Activated T-cell treated with anti-CD3 and anti-CD28 coated beads, Interleukin-2, amount 50 U/mL, for 24 hours (primary cell): ENCODE data around the gene LMAN1.

ENCODE experiments used
- DNase-seq: peaks from one replicate; pipeline ENCODE4 v3.0.0-alpha.2; 2020
- H3K27ac Mint-ChIP-seq: 2 replicates; pipeline ENCODE4 v1.8.0; 2020; ENCODE audit warnings: mild to moderate bottlenecking, mixed read lengths
- H3K27me3 Mint-ChIP-seq: 2 replicates; pipeline ENCODE4 v1.8.0; 2020; ENCODE audit warnings: mixed read lengths
- H3K36me3 Mint-ChIP-seq: 2 replicates; pipeline ENCODE4 v1.8.0; 2020; ENCODE audit warnings: low read depth, mixed read lengths
- H3K4me1 Mint-ChIP-seq: 2 replicates; pipeline ENCODE4 v1.8.0; 2020; ENCODE audit warnings: low read depth, mixed read lengths
- H3K4me3 Mint-ChIP-seq: 2 replicates; pipeline ENCODE4 v1.8.0; 2020; ENCODE audit warnings: mild to moderate bottlenecking, moderate library complexity, mixed read lengths
- H3K9me3 Mint-ChIP-seq: 2 replicates; pipeline ENCODE4 v1.8.0; 2020; ENCODE audit warnings: mixed read lengths

The LMAN1 gene, protein sequence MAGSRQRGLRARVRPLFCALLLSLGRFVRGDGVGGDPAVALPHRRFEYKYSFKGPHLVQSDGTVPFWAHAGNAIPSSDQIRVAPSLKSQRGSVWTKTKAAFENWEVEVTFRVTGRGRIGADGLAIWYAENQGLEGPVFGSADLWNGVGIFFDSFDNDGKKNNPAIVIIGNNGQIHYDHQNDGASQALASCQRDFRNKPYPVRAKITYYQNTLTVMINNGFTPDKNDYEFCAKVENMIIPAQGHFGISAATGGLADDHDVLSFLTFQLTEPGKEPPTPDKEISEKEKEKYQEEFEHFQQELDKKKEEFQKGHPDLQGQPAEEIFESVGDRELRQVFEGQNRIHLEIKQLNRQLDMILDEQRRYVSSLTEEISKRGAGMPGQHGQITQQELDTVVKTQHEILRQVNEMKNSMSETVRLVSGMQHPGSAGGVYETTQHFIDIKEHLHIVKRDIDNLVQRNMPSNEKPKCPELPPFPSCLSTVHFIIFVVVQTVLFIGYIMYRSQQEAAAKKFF

DNA sequence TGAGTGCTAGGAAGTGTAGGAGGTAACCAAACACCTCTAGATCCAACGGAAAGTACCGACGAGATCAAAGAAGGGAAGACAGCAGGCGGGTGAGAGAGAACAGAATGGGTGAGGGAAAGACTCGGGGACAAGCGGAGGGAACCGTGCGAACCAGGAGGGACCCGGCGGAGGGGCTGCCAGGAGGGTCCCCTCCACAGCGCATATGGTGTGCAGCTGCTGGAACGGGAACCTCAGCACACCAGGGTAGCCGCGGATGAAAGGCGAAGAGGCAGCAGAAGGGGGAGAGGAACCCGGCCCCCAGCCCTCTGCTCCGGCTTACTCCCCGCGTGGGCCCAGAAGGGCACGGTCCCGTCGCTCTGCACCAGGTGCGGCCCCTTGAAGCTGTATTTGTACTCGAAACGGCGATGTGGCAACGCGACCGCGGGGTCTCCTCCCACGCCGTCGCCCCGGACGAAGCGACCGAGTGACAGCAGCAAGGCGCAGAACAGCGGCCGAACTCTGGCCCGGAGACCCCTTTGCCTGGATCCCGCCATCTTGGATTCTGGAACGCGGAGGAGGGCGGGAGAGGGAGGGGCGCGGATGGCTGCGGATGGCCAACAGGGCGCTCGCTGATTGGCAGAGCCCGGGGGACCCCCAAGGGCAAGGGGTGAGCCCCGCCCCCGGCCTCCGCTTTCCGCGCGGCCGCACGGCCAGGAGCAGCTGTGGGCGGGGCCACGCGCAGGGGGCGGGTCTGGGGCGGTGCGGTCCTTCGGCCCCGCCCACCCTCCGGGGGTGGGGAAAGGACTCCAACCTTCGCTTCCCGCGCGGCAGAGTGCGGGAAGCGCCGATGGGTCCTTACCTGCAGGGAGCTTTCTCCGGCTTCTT, at the start of gene LMAN1:
Gene LMAN1, minus strand, starts transcription at position 554 of the 864 bp plus-strand sequence. Its CDS starts 21 bp downstream, at position 533.
- H3K9me3 Mint-ChIP-seq: no peaks in the 10 kb centered on the region
- peak within 1 kb of the TSS; percentile 98 for H3K27ac Mint-ChIP-seq
- peaks cover 42% of the 10 kb centered on the region for H3K4me1 Mint-ChIP-seq
- H3K36me3 Mint-ChIP-seq: peaks cover 50% of the 10 kb centered on the region
- peak; percentile 97 for DNase-seq
- peak within 1 kb of the TSS; percentile 98 for H3K4me3 Mint-ChIP-seq
- no peaks in the 10 kb centered on the region for H3K27me3 Mint-ChIP-seq

DNA sequence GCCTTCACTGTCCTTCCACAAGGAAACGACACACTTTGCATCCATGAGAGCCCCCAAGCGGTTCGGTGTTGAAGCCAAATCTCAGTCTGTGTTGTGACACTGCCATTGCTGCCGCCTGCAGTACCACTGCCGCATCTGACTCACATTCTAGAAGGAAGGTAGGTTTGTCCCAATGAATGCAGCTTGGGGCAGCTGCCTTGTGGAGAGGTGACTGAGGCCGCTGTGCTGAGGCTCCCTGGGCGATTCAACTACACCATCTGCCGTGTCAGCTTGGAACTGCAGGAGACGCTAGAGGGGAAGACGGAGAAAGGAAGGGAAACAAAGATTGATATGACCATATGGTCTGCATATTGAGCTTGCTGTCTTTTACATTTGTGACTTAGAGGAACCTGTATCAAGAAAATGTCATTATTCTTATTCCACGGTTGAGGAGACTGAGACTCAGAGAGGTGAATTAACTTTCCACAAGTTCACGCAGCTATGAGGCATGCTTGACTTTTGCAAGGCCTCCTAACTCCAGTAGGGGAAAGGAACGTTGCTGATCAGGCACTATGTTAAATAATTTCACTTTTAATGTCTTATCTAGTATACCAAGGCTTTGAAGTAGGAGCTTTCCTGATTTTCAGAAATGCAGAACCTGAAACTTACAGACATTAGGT, 43.5 kb upstream of the LMAN1 start:
- Mint-ChIP-seq H3K27ac (no peak overlapping the region), H3K4me3 (no peak overlapping the region), H3K36me3 (no peaks in the 10 kb centered on the region), H3K4me1 (no peaks in the 10 kb centered on the region), H3K27me3 (peaks cover 12% of the 10 kb centered on the region), H3K9me3 (no peaks in the 10 kb centered on the region)
- peak; percentile 82 for DNase-seq

DNA sequence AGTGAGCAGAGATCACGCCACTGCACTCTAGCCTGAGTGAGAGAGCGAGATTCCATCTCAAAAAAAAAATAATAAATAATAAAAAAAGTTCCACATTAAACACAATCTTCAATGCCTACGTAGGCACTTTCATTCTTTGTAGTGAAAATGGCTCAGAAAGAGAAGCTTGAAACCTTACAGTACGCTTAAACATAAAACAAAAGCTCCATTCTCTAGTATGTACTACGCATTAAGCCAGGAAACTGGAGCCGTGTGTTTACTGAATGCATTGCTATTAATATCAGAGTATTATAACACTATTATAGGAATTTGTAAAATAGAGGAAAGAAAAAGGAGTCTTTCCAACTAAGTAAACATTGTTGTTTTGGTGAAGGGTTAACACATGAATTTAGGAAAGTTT, 41.3 kb upstream of the LMAN1 start:
- Mint-ChIP-seq H3K4me3 (no peak overlapping the region), H3K27me3 (peaks cover 21% of the 10 kb centered on the region), H3K27ac (no peak overlapping the region), H3K4me1 (peaks cover 5% of the 10 kb centered on the region), H3K9me3 (no peaks in the 10 kb centered on the region), H3K36me3 (no peaks in the 10 kb centered on the region)
- no peak for DNase-seq

DNA sequence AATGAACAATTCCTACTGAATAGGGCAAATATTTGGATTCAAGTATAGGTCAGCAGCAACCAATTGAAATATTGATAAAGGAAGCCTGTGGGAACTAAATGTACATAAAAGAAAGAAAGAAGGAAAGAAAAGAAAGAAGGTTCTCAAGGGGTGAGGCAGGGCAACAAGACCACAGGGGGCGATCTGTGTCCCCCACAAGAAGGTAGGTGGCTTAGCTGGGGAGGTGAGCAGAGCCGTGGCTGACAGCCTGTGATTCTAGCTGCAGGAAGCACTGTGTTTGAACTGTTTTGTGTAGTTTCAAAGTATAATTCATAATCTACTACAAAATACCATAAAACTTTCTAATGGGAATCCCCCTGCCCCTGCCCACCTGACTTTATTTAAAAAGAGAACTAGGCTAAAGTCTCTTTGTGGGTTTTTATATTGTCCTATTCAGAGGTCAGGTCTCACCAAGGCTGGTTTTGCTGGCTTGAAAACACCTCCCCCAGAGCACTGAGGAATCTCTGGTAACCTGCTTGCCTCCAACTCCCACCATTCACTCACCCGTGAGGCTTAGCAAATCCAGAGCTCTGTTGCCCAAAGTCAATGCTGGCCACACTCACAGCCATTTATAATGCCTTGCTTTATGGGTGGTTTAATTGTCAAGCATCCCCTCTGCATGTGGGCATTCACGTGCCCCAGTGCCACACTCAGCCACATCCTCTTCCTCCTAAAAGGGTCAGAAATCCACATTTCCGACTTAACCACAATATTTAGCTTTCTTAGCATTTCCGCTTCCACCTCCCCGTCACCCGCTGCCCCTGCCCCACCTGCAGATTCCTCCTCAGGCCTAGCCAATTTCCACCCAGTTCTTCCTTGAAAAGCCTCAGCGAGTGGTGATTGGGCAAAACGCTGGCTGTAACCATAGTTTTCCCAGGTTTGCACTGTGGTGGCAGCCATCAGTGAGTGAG, 36.4 kb upstream of the LMAN1 start:
- H3K27me3 Mint-ChIP-seq: peaks cover 39% of the 10 kb centered on the region
- H3K27ac Mint-ChIP-seq: no peak overlapping the region
- H3K4me1 Mint-ChIP-seq: peaks cover 8% of the 10 kb centered on the region
- DNase-seq: no peak
- no peaks in the 10 kb centered on the region for H3K9me3 Mint-ChIP-seq
- no peak overlapping the region for H3K4me3 Mint-ChIP-seq
- no peaks in the 10 kb centered on the region for H3K36me3 Mint-ChIP-seq

DNA sequence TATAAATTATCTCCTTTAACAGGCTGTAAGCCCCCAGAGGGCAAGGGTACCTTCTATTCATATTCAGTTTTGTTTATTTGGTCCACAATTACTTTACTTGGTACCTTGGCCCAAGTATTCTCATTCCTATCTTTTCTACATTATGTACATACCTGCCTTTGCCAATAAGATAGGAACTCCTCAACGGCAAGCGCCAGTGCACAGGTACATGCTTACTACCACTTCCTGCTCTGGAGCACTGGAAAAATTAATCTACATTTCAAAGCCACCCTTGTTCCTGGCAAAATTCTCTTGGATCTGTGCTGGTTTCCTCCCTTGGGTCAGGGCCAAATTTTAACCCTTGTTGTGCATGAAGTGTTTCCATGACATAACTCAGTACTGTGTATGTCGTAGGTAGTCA, 34.3 kb upstream of the LMAN1 start:
- no peak for DNase-seq
- Mint-ChIP-seq H3K4me3 (no peak overlapping the region), H3K36me3 (no peaks in the 10 kb centered on the region), H3K4me1 (peaks cover 8% of the 10 kb centered on the region), H3K27me3 (peaks cover 41% of the 10 kb centered on the region), H3K9me3 (no peaks in the 10 kb centered on the region), H3K27ac (no peak overlapping the region)

DNA sequence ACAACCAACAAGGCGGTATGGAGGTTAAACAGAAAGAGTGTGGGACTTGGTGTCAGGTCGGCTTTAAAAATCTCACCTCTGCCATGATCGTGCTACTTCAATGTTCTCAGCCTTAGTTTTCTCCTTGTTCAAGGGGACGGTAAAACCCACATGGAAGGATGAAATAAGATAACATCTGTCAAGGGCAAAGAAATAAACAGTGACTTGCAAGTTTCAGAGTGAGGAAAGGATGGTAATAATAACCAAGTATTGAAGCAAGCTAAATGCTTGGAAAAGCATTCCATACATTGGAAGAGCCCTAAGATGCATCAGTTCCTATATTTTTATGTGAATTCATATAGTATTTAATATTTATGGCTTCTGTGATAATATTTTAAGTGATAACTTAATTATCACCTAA, 29.8 kb upstream of the LMAN1 start:
- no peaks in the 10 kb centered on the region for H3K9me3 Mint-ChIP-seq
- DNase-seq: no peak
- H3K27ac Mint-ChIP-seq: no peak overlapping the region
- no peaks in the 10 kb centered on the region for H3K4me1 Mint-ChIP-seq
- H3K4me3 Mint-ChIP-seq: no peak overlapping the region
- H3K27me3 Mint-ChIP-seq: peaks cover 18% of the 10 kb centered on the region
- H3K36me3 Mint-ChIP-seq: no peaks in the 10 kb centered on the region

DNA sequence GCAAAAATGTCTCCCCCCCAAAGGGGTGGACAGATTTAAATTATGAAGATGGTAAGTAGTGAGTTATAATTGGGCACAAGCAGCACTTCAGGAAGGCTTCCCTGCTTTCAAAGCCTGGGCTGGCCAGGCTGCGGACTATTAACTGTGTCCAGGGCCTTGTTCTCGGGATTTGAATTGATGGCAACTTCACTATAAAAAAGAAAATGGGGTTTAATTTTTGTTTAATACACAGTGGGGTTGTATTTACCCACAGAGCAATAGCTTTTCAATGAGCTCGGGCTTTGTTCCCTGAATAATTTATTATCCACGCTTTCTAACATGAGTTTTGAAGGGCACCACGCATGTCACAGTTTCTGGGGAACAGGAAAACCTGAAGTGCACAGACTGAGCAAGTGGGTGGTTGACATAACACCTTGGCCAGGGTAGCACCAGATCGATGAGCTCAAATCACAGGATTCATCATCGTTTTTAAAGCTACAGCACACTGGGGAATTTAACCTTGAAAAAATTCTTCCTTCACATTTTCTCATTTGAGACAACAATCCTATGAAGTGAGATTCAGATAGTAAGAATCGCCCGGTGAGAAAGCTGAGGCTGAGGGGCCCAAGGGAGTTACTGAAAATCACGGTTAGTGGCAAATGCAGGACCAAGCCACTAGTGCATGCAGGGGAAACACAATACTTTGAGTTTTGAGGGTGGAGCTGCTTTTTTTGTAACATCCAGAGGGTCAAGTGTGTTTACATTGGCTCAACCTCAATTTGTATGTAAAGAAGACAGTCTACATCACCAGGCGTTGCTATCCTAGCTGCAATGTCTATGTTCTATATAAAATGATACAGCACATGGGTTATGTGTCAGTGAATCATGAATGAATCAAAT, 28.9 kb upstream of the LMAN1 start:
- Mint-ChIP-seq H3K4me3 (no peak overlapping the region), H3K9me3 (no peaks in the 10 kb centered on the region), H3K27ac (no peak overlapping the region), H3K27me3 (peaks cover 12% of the 10 kb centered on the region), H3K36me3 (no peaks in the 10 kb centered on the region), H3K4me1 (no peaks in the 10 kb centered on the region)
- DNase-seq: no peak

DNA sequence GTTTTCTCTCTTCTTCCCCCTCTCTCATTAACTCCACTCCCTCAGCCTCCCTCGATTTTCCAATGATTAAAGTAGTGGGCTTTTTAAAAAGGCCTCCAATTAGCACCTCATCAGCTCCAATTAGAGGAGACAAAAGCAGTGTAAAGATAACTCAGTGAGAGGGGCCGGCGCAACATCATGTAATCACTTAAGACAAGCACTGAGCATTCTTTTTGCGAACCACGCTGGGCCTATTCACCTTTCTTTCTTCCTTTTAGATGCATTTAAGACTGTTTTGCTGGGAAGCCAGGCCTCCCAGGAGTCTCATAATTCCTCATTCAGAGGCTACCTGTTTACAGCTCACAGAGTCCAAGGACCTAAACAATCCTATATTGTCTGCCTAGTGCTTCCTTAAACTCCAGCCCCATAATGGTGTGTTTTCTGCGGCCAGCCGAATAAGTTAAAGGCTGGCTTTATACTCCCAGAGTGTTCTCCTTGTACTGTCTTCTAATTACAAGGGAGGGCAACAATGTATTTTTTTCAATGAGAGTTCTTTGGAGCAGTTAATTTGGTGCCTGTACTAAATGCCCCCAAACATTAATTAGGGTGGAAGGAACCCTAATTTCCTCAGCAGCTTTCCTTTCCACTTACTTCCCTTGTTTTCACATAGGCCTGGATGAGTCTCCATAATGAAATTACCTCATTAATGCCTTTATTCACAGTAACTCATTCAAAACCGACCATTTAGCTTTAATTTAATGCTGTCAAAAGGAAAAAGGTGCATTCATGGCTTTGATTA, 28.0 kb upstream of the LMAN1 start:
- Mint-ChIP-seq H3K27ac (no peak overlapping the region), H3K4me3 (no peak overlapping the region)

DNA sequence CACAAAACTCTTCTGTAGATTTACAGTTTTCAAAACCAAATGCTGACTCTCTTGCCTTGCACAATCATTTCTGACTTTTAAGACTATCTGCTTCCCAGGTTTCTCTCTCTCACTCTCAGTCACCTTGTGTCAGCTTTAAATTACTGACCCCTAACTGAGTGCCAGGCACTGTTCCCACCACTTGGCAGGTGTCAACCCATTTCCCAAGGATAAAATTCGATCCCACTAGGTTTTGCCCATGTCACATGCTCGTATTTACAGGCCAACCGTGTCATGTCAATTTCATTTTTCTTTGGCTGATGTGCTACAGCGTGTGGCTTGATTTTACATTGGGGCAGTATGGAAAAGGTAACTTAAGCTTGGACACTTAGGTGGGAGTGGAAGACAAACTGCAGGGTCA, 26.1 kb upstream of the LMAN1 start:
- H3K27ac Mint-ChIP-seq: no peak overlapping the region
- DNase-seq: no peak
- no peaks in the 10 kb centered on the region for H3K36me3 Mint-ChIP-seq
- H3K27me3 Mint-ChIP-seq: peaks cover 5% of the 10 kb centered on the region
- no peak overlapping the region for H3K4me3 Mint-ChIP-seq
- H3K9me3 Mint-ChIP-seq: no peaks in the 10 kb centered on the region
- H3K4me1 Mint-ChIP-seq: no peaks in the 10 kb centered on the region

More for the DNA sequence above, 28.0 kb upstream of the LMAN1 start:
- H3K9me3 Mint-ChIP-seq: no peaks in the 10 kb centered on the region
- no peaks in the 10 kb centered on the region for H3K4me1 Mint-ChIP-seq
- no peaks in the 10 kb centered on the region for H3K36me3 Mint-ChIP-seq
- H3K27me3 Mint-ChIP-seq: peaks cover 3% of the 10 kb centered on the region
- DNase-seq: no peak

DNA sequence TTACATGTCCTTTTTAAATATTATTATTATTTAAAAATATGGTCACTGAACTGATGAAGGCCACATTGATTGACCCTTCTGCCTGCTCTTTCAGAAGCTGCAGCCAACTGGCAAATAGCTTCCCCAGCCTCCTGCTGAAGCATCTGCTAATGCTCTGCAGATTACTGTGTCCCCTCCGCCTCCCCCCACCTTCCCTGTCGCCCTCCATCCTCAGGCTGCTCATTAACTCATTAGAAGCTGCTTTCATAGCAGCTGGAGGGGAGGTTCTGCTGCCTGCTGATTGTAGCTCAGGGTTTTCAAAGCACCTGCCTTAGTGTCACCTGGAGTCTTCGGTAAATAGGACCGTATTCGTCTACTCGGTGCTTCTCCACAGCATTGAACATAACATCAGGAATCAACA, 24.8 kb upstream of the LMAN1 start:
- H3K4me1 Mint-ChIP-seq: no peaks in the 10 kb centered on the region
- DNase-seq: no peak
- no peak overlapping the region for H3K27ac Mint-ChIP-seq
- H3K4me3 Mint-ChIP-seq: no peak overlapping the region
- H3K27me3 Mint-ChIP-seq: peaks cover 17% of the 10 kb centered on the region
- H3K9me3 Mint-ChIP-seq: no peaks in the 10 kb centered on the region
- no peaks in the 10 kb centered on the region for H3K36me3 Mint-ChIP-seq

DNA sequence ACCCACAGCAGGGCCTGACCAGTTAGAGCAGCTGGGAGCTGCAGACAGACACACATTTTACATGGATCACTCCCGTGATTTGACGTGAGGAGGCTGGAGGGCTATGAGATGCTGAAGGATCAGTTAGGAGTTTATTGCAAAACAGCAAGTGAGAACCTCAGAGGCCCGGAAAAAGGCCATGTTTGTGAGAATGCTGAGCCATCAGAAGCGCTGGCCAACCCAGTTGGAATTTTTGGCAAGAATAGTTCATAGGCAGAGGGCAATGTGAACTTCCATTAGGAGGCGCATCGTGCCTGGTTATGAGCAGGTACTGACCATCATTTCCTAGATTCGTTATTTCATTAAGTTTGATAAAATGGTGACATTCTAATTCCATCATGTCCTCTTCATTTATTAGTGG, 23.3 kb upstream of the LMAN1 start:
- no peak overlapping the region for H3K4me3 Mint-ChIP-seq
- DNase-seq: no peak
- H3K36me3 Mint-ChIP-seq: no peaks in the 10 kb centered on the region
- H3K27ac Mint-ChIP-seq: no peak overlapping the region
- peaks cover 27% of the 10 kb centered on the region for H3K27me3 Mint-ChIP-seq
- peaks cover 14% of the 10 kb centered on the region for H3K4me1 Mint-ChIP-seq
- H3K9me3 Mint-ChIP-seq: no peaks in the 10 kb centered on the region

DNA sequence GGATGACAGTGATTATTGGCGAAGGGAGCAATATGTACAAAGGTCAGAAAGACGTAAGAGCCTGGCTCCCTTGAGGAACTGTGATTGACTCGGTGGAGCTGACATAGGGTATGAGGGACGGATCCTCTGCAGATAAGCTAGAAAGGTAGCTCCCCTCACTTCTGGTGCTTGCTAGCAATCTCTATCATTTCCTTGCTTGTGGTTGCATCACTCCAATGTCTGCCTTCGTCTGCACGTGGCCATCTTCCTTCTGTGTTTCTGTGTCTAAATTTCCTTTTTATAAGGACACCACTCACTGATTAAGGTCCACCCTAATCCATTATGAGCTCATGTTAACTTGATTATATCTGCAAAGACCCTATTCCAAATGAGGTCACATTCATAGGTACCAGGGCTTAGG, 22.9 kb upstream of the LMAN1 start:
- peaks cover 15% of the 10 kb centered on the region for H3K4me1 Mint-ChIP-seq
- no peak overlapping the region for H3K4me3 Mint-ChIP-seq
- no peaks in the 10 kb centered on the region for H3K9me3 Mint-ChIP-seq
- peaks cover 27% of the 10 kb centered on the region for H3K27me3 Mint-ChIP-seq
- H3K27ac Mint-ChIP-seq: no peak overlapping the region
- no peak for DNase-seq
- no peaks in the 10 kb centered on the region for H3K36me3 Mint-ChIP-seq
